H9 (cell line): ENCODE measurements around the gene LRP5. TPM values are rescaled to one million over a fixed set of nuclear protein-coding genes. Genes with fewer than 3 reads are reported as not detected.
A peak's percentile ranks its signal among the peaks of the same experiment; 100 is the strongest.

Experiments
- DNase-seq: peaks from one replicate; pipeline ENCODE4 v3.0.0-alpha.2; 2017
- H2AFZ ChIP-seq: one replicate; pipeline ENCODE4 v1.6.1; 2013; ENCODE audit warnings: mild to moderate bottlenecking, low read length, control low read depth, moderate library complexity
- H2AK5ac ChIP-seq: 2 replicates; pipeline ENCODE4 v1.6.1; 2013; ENCODE audit warnings: low read length, control low read depth, mixed read lengths; ENCODE audit not compliant: insufficient read length
- H2BK120ac ChIP-seq: one replicate; pipeline ENCODE4 v1.6.1; 2013; ENCODE audit warnings: low read depth, mild to moderate bottlenecking, low read length, control low read depth, inconsistent platforms; ENCODE audit not compliant: poor library complexity, severe bottlenecking
- H2BK12ac ChIP-seq: 2 replicates; pipeline ENCODE4 v1.6.1; 2013; ENCODE audit warnings: low read length, control low read depth, mixed read lengths, low read depth; ENCODE audit not compliant: insufficient read length
- H2BK15ac ChIP-seq: 2 replicates; pipeline ENCODE4 v1.6.1; 2013; ENCODE audit warnings: low read depth, low read length, control low read depth
- H2BK20ac ChIP-seq: one replicate; pipeline ENCODE4 v1.6.1; 2013; ENCODE audit warnings: low read depth, mild to moderate bottlenecking, low read length, control low read depth, inconsistent platforms; ENCODE audit not compliant: poor library complexity, severe bottlenecking
- H2BK5ac ChIP-seq: 2 replicates; pipeline ENCODE4 v1.6.1; 2013; ENCODE audit warnings: low read length, control low read depth, mixed read lengths; ENCODE audit not compliant: insufficient read length
- H3K14ac ChIP-seq: 2 replicates; pipeline ENCODE4 v1.6.1; 2013; ENCODE audit warnings: low read length, control low read depth; ENCODE audit not compliant: insufficient read depth
- H3K18ac ChIP-seq: 2 replicates; pipeline ENCODE4 v1.6.1; 2013; ENCODE audit warnings: low read depth, mild to moderate bottlenecking, mixed read lengths, low read length, control low read depth; ENCODE audit not compliant: insufficient read length
- H3K23ac ChIP-seq: 2 replicates; pipeline ENCODE4 v1.6.1; 2013; ENCODE audit warnings: low read length, control low read depth, mixed read lengths, low read depth; ENCODE audit not compliant: insufficient read length
- H3K23me2 ChIP-seq: 2 replicates; pipeline ENCODE4 v1.6.1; 2013; ENCODE audit warnings: low read depth, mild to moderate bottlenecking, mixed read lengths, low read length, control low read depth; ENCODE audit not compliant: insufficient read length, poor library complexity, severe bottlenecking
- H3K27ac ChIP-seq: 2 replicates; pipeline ENCODE4 v1.5.1; 2013; ENCODE audit warnings: low read length, control low read depth, mixed read lengths, low read depth; ENCODE audit not compliant: insufficient read length
- H3K27me3 ChIP-seq: 2 replicates; pipeline ENCODE4 v1.6.1; 2013; ENCODE audit warnings: low read length, control low read depth, inconsistent platforms; ENCODE audit not compliant: insufficient read depth
- H3K4ac ChIP-seq: 2 replicates; pipeline ENCODE4 v1.6.1; 2013; ENCODE audit warnings: low read depth, mild to moderate bottlenecking, control low read depth, inconsistent platforms, low read length, moderate library complexity
- H3K4me1 ChIP-seq: 2 replicates; pipeline ENCODE4 v1.6.1; 2013; ENCODE audit warnings: low read length, control low read depth, inconsistent platforms; ENCODE audit not compliant: insufficient read depth
- H3K4me2 ChIP-seq: 2 replicates; pipeline ENCODE4 v1.6.1; 2013; ENCODE audit warnings: low read length, control low read depth, mixed read lengths; ENCODE audit not compliant: insufficient read length, insufficient read depth
- H3K56ac ChIP-seq: 2 replicates; pipeline ENCODE4 v1.6.1; 2013; ENCODE audit warnings: low read depth, mild to moderate bottlenecking, mixed read lengths, low read length, control low read depth; ENCODE audit not compliant: insufficient read length
- H3K79me1 ChIP-seq: 2 replicates; pipeline ENCODE4 v1.6.1; 2013; ENCODE audit warnings: low read depth, mild to moderate bottlenecking, moderate library complexity, low read length, control low read depth, inconsistent platforms; ENCODE audit not compliant: insufficient read depth, poor library complexity, severe bottlenecking
- H3K79me2 ChIP-seq: 2 replicates; pipeline ENCODE4 v1.6.1; 2013; ENCODE audit warnings: low read length, control low read depth, inconsistent platforms; ENCODE audit not compliant: insufficient read depth
- H3K9ac ChIP-seq: 2 replicates; pipeline ENCODE4 v1.6.1; 2013; ENCODE audit warnings: low read length, control low read depth, mixed read lengths; ENCODE audit not compliant: insufficient read length; ENCODE audit errors: extremely low read depth
- H3K9me3 ChIP-seq: one replicate; pipeline ENCODE4 v1.6.1; 2013; ENCODE audit warnings: low read depth, low read length, inconsistent platforms; ENCODE audit not compliant: control insufficient read depth
- H3T11ph ChIP-seq: one replicate; pipeline ENCODE4 v1.6.1; 2013; ENCODE audit warnings: mild to moderate bottlenecking, low read length, control low read depth, inconsistent platforms
- H4K20me1 ChIP-seq: one replicate; pipeline ENCODE4 v1.6.1; 2013; ENCODE audit not compliant: control insufficient read depth, insufficient read length, insufficient read depth
- H4K5ac ChIP-seq: 2 replicates; pipeline ENCODE4 v1.6.1; 2013; ENCODE audit warnings: low read depth, mild to moderate bottlenecking, mixed read lengths, low read length, control low read depth; ENCODE audit not compliant: insufficient read length
- H4K8ac ChIP-seq: replicated peaks from 2 replicates; pipeline ENCODE4 v1.6.1; 2013; ENCODE audit warnings: low read length, control low read depth, mixed read lengths, low read depth; ENCODE audit not compliant: insufficient read length
- H4K91ac ChIP-seq: 2 replicates; pipeline ENCODE4 v1.6.1; 2013; ENCODE audit warnings: low read depth, mild to moderate bottlenecking, moderate library complexity, mixed read lengths, low read length, control low read depth; ENCODE audit not compliant: insufficient read length
- H3K27ac Mint-ChIP-seq, 3 experiments: 2 replicates in 2 of 3; 3 replicates in 1 of 3; pipeline ENCODE4 v1.8.0; 2020 to 2021; ENCODE audit warnings: mixed read lengths in 3 of 3, mild to moderate bottlenecking in 1 of 3, moderate library complexity in 1 of 3
- H3K27me3 Mint-ChIP-seq: 2 replicates; pipeline ENCODE4 v1.8.0; 2021; ENCODE audit warnings: low read depth, mild to moderate bottlenecking, moderate library complexity, mixed read lengths
- H3K36me3 Mint-ChIP-seq, 3 experiments: 2 replicates in 2 of 3; 3 replicates in 1 of 3; pipeline ENCODE4 v1.8.0; 2020 to 2021; ENCODE audit warnings: low read depth in 3 of 3, mixed read lengths in 3 of 3; ENCODE audit not compliant: insufficient read depth in 1 of 3
- H3K4me1 Mint-ChIP-seq, 2 experiments: 2 replicates each; pipeline ENCODE4 v1.8.0; 2020; ENCODE audit warnings: mixed read lengths in 2 of 2
- H3K4me3 Mint-ChIP-seq, 2 experiments: 2 replicates in 1 of 2; 3 replicates in 1 of 2; pipeline ENCODE4 v1.8.0; 2020 to 2021; ENCODE audit warnings: mild to moderate bottlenecking in 2 of 2, mixed read lengths in 2 of 2, moderate library complexity in 1 of 2
- H3K9me3 Mint-ChIP-seq, 2 experiments: 2 replicates in 1 of 2; 3 replicates in 1 of 2; pipeline ENCODE4 v1.8.0; 2020; ENCODE audit warnings: mild to moderate bottlenecking in 2 of 2, mixed read lengths in 2 of 2, moderate library complexity in 1 of 2
- CTCF ChIP-seq: fragments of 200-600 bp; sonication (generic); conservative IDR thresholded peaks from 3 replicates; pipeline ENCODE4 v1.8.0; 2021; ENCODE audit warnings: antibody characterized with exemption, mild to moderate bottlenecking
- WGBS: extraction: QIAGEN DNeasy Blood & Tissue Kit; methylation state at CpG from one replicate; pipeline ENCODE4 v1.1.7; 2013; ENCODE audit warnings: missing lambda C conversion rate, low lambda C conversion rate, mixed read lengths; ENCODE audit not compliant: insufficient read length; ENCODE audit errors: extremely low coverage; 5-methylcytosine and 5-hydroxymethylcytosine counted together
- total RNA-seq: library from RNA; stranded (reverse); gene quantifications from 2 replicates; pipeline ENCODE4 v1.2.1, GENCODE V29; 2021

LRP5 gene
- total RNA-seq, 1 experiment from 2014 or later, result 38.4 TPM

- Histone ChIP-seq H3K9me3 (no peaks in the 10 kb centered on the region), H3K9ac (no peak overlapping the region), H2AFZ (no peak overlapping the region), H3K4me1 (peaks cover 7% of the 10 kb centered on the region; the same call in 1 of the 2 replicates), H3T11ph (no peak overlapping the region), H4K20me1 (no peaks in the 10 kb centered on the region), H3K4me2 (no peak overlapping the region), H2BK12ac (no peak overlapping the region), H3K79me2 (no peaks in the 10 kb centered on the region), H3K56ac (no peak overlapping the region), H2BK5ac (no peak overlapping the region), H2BK15ac (no peak overlapping the region), H3K14ac (no peak overlapping the region), H3K23me2 (no peaks in the 10 kb centered on the region), H3K27ac (no peak overlapping the region), H2AK5ac (no peak overlapping the region), H3K27me3 (no peaks in the 10 kb centered on the region), H2BK120ac (no peak overlapping the region), H3K23ac (no peak overlapping the region), H4K5ac (no peak overlapping the region), H3K79me1 (no peaks in the 10 kb centered on the region), H2BK20ac (no peak overlapping the region), H3K4ac (no peak overlapping the region), H4K91ac (no peak overlapping the region), H4K8ac (no peak overlapping the region), H3K18ac (no peak overlapping the region)
- H3K27me3 Mint-ChIP-seq, result 0 out of 2 replicates have a peak, but pooled peaks cover 2% of the 10 kb centered on the region
- no peak for TF ChIP-seq CTCF
- no CpG with 5 or more reads among the region's 27 CpGs for WGBS
- DNase-seq, result no peak
- peak overlapping the region; percentile 35 to 87 (median 61); a peak in 4 of 7 replicates for H3K27ac Mint-ChIP-seq
- peaks cover 34 to 49% (median 47%) of the 10 kb centered on the region in 3 experiments for H3K36me3 Mint-ChIP-seq
- H3K9me3 Mint-ChIP-seq, result peaks cover 0 to 3% of the 10 kb centered on the region in 2 experiments; a peak in 3 of 5 replicates
- H3K4me1 Mint-ChIP-seq, result peaks cover 8 to 12% of the 10 kb centered on the region in 2 experiments
- H3K4me3 Mint-ChIP-seq, result no peak overlapping the region
Measured at GRCh38 chr11:68354148-68354872, 41.9 kb downstream of the LRP5 start.
